Cardiac muscle cell (in vitro differentiated cells and primary cell): Measurements from ENCODE around the gene ZNF407. TPM values are rescaled to one million over a fixed set of nuclear protein-coding genes. Genes with fewer than 3 reads are reported as not detected.

ENCODE experiments used
- DNase-seq, 2 donors: peaks; one replicate each; pipeline versions ENCODE4 v3.0.0 to v3.0.0-alpha.2; 2010 to 2017; ENCODE audit warnings: low read depth in 1 of 2, low spot score in 1 of 2
- H3K27ac ChIP-seq: fragments of 200-600 bp; sonication (generic); 2 replicates; pipeline ENCODE4 v1.5.1; 2016
- H3K27me3 ChIP-seq: fragments of 200-600 bp; sonication (generic); 2 replicates; pipeline ENCODE4 v1.6.0; 2016; ENCODE audit warnings: control low read depth
- H3K36me3 ChIP-seq: fragments of 200-600 bp; sonication (generic); 2 replicates; pipeline ENCODE4 v1.5.1; 2016; ENCODE audit warnings: control low read depth
- H3K4me1 ChIP-seq: fragments of 200-600 bp; sonication (generic); 2 replicates; pipeline ENCODE4 v1.8.1; 2017; ENCODE audit warnings: low read depth, mild to moderate bottlenecking, mixed run types
- H3K4me3 ChIP-seq: fragments of 200-600 bp; sonication (generic); 2 replicates; pipeline ENCODE4 v1.5.1; 2016; ENCODE audit warnings: mild to moderate bottlenecking
- H3K9me3 ChIP-seq: fragments of 200-600 bp; sonication (generic); 2 replicates; pipeline ENCODE4 v1.5.1; 2017; ENCODE audit warnings: low read depth, mild to moderate bottlenecking, control low read depth
- polyA plus RNA-seq: library from polyadenylated mRNA; unstranded; fragments of >200 nt; fragmentation: Nextera tagmentation; extraction: Ambion mirVana; gene quantifications from 2 replicates; pipeline ENCODE4 v1.2.1, GENCODE V29; 2016
- total RNA-seq: library from RNA; depleted of rRNA; stranded (reverse); fragments of >200 nt; gene quantifications from 2 replicates; pipeline ENCODE4 v1.2.3, GENCODE V29; 2016
- TF ChIP-seq, protein P1 (sequence below): IDR thresholded peaks from 2 replicates; pipeline ENCODE4 v1.5.1; 2012; ENCODE audit warnings: low read depth, mild to moderate bottlenecking, low read length

Gene ZNF407
- total and polyA plus RNA-seq, 2 experiments from 2014 or later, result 4.6 to 8.0 TPM

DNA sequence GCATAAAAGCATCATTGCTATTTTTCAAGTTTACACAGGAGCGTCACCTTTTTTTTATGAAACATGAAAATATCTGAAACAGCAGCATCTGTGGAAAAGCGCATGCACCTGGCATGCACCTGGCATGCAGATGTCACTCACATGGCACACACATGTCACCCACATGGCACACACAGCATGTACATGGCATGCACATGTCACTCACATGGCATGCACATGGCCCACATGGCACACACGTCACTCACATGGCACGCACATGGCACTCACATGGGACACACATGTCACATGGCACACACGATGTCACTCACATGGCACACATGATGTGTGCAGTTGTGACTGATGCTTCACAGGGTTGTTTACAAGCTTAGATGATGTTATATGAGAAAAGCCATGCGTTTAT lies 188.0 kb downstream of the ZNF407 start:
- H3K27ac ChIP-seq, result no peak overlapping the region
- H3K36me3 ChIP-seq, result no peaks in the 10 kb centered on the region
- peaks cover 5% of the 10 kb centered on the region for H3K4me1 ChIP-seq
- DNase-seq, result no peak
- no peaks in the 10 kb centered on the region for H3K9me3 ChIP-seq
- H3K4me3 ChIP-seq, result no peak overlapping the region
- TF ChIP-seq, protein P1, sequence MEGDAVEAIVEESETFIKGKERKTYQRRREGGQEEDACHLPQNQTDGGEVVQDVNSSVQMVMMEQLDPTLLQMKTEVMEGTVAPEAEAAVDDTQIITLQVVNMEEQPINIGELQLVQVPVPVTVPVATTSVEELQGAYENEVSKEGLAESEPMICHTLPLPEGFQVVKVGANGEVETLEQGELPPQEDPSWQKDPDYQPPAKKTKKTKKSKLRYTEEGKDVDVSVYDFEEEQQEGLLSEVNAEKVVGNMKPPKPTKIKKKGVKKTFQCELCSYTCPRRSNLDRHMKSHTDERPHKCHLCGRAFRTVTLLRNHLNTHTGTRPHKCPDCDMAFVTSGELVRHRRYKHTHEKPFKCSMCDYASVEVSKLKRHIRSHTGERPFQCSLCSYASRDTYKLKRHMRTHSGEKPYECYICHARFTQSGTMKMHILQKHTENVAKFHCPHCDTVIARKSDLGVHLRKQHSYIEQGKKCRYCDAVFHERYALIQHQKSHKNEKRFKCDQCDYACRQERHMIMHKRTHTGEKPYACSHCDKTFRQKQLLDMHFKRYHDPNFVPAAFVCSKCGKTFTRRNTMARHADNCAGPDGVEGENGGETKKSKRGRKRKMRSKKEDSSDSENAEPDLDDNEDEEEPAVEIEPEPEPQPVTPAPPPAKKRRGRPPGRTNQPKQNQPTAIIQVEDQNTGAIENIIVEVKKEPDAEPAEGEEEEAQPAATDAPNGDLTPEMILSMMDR, result no peak
- no peaks in the 10 kb centered on the region for H3K27me3 ChIP-seq

DNA sequence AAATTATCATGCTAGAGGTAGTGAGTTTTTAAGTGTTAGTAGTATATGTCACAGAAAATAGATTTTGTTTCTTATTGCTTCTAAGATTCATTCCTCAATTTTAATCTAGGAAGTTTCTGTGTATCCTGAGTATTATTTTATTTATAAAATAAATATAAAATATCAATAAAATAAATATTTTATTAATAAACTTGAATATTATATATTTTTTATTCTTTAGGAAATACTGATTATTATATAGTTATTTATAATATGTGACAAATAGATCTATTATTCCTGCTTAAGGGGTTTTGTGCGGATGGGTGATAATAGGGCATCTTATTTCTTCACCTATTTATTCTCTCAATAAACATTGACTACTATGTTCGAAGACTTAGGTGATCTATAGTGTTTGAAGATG lies 191.0 kb downstream of the ZNF407 start:
- TF ChIP-seq, protein P1, result no peak
- no peak overlapping the region for H3K4me3 ChIP-seq
- no peaks in the 10 kb centered on the region for H3K36me3 ChIP-seq
- no peaks in the 10 kb centered on the region for H3K27me3 ChIP-seq
- peaks cover 5% of the 10 kb centered on the region for H3K4me1 ChIP-seq
- no peaks in the 10 kb centered on the region for H3K9me3 ChIP-seq
- no peak for DNase-seq
- H3K27ac ChIP-seq, result no peak overlapping the region

DNA sequence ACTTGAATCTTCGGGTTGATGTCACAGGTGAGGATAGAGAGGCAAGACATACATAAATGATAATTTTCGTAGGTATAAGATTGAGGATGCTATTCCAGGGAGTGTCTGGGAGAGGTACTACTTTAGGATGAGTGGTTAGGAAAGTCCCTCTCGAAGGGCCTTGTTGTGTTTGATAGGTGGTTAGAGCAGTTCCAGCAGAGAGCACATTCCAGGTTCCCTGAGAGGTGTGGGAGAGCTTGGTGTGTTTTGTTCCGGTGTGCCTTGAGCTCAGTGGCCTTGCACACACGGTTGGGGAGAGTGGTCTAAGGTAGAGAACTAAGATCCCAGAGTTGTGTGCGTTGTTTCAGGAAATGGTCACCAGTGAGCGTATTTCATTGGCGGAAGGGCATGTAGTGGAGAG lies 191.4 kb downstream of the ZNF407 start:
- Histone ChIP-seq H3K9me3 (no peaks in the 10 kb centered on the region), H3K27ac (no peak overlapping the region), H3K27me3 (no peaks in the 10 kb centered on the region), H3K36me3 (no peaks in the 10 kb centered on the region), H3K4me1 (peaks cover 5% of the 10 kb centered on the region), H3K4me3 (no peak overlapping the region)
- DNase-seq, result no peak
- TF ChIP-seq, protein P1, result no peak

DNA sequence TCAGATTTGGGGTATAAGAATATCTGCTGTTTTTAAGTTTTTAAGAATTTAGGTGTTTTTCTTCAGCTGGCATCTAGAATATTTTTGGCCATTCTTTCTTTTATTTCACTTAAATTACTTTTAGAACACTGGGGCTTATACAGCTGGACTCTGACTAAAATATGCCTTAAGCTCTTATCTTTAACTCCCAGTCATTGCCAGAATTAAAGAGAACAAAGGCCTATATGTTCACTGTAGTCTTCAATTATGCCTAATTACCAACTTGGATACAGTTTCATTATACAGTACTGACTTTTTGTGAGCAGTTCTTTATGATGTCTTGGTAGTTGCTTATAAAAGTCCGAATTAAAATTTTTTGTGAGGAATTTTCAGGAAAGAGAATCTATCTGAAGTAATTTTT lies 192.8 kb downstream of the ZNF407 start:
- Histone ChIP-seq H3K9me3 (no peaks in the 10 kb centered on the region), H3K36me3 (no peaks in the 10 kb centered on the region), H3K27me3 (no peaks in the 10 kb centered on the region), H3K27ac (no peak overlapping the region), H3K4me1 (no peaks in the 10 kb centered on the region), H3K4me3 (no peak overlapping the region)
- no peak for DNase-seq
- TF ChIP-seq, protein P1, result no peak

DNA sequence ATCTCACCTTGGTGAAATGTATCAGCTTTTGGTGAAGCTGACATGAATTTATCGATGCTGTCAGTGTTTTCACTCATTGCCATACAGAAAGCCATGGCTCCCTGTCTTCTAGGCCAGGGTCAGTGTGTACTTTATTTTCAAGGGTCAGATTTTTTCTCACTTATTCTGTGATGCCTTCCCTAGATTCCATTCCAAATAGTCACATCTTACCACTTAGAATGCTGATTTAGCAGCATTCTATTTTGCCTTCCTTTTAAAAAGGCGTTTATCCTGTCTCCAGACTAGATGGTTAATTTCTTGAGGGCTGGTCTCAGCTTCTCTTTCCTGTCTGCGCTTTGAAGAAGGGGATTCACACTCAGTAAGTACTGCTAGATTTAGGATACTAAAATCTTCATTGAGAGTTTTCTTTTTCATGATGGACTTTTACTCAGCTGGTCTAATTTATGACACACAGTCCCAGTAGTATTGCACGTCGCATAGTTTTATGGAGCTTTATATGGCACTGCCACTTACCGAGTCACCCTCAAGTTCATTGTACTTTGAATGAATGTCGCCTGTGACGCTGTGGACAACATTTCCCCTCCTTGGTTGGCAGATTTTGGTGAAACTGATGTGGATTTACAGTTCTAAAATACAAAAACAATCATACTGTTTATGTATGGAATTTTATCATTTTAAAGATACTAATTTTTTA lies 194.0 kb downstream of the ZNF407 start:
- Histone ChIP-seq H3K36me3 (no peaks in the 10 kb centered on the region), H3K4me1 (peaks cover 9% of the 10 kb centered on the region), H3K4me3 (no peak overlapping the region), H3K9me3 (no peaks in the 10 kb centered on the region), H3K27me3 (no peaks in the 10 kb centered on the region), H3K27ac (no peak overlapping the region)
- TF ChIP-seq, protein P1, result no peak
- no peak for DNase-seq
